HG02759 (cell line): ENCODE data around the gene ID2.

Source experiments
- ATAC-seq: cut with Tn5 transposase; IDR thresholded peaks from one replicate; pipeline ENCODE4 v1.9.1; 2021; ENCODE audit warnings: mild to moderate bottlenecking, moderate library complexity; ENCODE audit not compliant: unreplicated experiment

Gene ID2

DNA sequence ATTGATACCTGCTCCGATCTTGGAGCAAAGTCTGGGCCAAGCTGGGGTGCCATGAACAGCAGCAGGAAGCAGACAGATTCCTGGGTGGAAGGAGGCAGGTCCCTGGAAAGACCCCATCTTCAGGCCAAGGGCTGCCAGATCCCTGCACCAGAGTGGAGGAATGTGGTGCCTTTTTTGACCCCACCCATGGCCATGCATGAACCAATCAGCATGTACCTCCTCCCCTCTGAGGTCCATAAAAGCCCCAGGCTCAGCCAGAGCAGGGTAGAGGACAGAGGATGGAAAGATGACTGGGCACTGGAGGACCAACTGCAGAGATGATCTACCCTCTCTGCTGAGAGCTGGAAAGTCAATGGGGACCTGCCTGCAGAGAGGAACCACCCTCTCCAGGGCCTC lies 34.4 kb upstream of the ID2 start:
- no peak for ATAC-seq

DNA sequence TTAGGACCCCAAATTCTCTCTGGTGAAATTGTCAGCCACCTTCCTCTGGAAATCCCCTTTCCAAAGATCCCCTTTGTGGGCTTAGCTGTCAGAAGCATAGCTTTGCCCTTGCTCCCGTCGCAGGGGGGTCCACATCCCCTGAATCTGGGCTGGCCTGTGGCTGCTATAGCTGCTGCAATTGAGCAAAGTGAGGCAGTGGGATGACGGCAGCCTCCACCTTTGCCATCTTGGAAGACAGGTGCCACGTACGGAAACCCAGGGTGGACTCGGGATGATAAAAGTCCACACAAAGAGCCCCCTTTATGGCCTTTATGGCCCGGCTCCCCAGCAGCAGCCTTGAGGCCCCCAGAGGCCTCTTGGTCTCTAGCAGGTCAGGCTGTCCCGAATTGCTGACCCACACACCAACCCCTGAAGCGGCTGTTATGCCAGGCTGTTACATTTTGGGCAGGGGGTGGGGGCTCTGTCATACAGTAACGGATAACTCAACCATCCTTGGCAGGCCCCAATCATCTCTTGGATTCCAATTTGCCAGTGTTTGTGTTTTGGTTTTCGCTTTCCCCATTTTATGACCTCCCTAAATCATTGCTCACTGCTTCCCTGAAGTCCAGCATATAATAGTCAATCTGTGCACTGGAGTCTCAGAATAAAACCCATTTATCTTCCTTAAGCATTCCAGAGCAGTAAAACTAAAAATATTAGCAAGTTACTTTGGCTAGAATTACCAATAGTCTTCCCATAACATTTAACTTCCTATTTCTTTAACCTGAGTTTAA lies 33.2 kb upstream of the ID2 start:
- ATAC-seq: no peak

DNA sequence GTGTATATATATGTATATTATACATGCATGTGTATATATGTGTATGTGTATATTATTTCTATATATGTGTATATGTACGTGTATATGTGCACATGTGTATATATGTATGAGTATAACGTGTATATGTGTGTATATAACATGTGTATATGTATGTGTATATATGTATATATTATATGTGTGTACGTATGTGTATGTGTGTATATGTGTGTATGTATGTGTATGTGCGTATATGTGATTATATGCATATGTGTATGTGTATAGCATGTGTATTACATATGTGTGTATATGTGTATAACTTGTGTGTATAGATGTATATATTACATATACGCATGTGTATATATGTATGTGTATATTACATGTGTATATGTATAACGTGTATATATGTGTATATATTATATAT lies 32.1 kb upstream of the ID2 start:
- ATAC-seq: no peak

DNA sequence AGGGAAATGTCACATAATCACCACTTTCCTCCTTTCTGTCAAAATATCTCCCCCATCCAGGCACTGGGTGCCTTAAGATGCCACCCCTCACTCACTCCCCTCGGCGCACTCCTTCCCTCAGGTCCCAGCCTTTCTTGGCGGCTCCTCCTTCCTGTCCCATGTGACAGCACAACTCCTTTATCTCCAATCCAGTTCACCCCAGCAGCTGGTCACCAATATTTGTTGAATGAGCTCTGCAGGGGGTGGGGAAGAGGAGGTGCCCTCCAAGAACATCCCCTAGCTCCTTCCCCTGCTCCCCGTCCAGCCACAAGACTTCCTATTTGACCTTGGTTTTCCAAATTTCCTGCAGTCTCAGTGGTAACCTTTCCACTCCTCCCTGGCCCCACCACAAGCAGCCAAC lies 31.6 kb upstream of the ID2 start:
- no peak for ATAC-seq

DNA sequence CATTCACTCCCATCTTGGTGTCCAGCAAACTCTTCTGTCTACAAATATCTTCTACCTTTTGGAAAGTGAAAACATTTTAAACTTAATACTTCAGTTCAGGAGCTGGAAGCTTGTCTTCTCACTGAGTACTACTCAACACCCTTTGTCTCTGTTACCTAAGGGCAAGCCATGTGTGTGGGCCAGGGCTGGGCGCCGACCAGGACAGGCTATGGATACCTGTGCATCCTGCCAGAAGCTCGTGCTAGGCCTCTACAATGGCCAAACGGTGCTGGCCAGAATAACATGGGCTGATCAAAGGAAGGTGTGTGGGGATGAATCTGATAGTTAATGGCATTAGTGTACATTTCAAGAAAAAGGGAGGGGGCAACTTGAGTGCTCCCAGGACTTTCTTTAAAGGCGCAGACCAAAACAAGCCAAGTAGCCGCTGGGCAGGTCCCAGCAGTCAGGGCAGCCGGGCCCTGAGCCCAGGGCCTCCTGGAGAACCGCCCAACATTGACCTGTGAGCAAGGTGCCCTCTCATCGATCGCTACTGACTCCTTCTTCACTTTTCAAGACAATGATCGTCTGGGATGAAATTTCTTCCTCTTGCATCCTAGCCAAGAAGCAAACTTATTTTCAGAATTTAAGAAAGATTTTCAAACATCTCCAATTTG lies 29.0 kb upstream of the ID2 start:
- ATAC-seq: no peak

DNA sequence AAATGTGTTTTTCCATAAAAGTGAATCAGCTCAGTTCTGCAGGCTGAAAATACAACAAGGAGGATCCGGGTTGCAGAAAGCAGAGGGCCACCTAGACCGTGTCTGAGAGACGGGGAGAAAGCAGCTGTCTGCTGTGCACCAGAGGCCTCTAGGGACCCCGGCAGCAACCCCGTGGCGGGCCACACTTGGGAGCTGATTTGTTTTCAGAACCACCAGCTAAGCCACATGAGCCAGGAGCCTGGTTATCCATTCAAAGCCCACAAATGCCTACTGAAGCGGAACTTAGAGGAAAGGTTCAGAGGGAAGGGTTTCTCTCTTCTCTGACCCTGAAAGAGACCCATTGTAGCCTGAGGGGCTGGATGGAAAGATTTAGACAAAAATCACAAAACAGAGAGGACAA lies 28.4 kb upstream of the ID2 start:
- no peak for ATAC-seq

DNA sequence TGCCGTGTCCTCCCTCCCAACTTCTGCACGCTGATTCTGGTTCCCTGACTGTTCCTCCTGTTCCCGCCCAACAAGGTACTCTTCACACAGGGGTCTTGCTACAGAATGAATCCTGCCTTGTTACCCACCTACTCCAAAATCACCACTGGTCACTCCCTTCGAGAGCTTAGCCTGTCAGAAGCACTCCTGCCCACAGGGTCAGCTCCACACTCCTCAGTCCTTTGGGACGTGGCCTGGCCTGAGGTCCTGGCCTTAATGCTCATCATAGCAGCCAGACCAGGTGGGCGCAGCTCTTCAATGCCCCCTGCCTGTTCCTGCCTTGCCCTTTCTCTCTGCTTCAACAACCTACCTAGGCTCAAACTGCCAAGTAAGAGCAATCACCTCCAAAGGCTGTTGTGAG lies 27.8 kb upstream of the ID2 start:
- no peak for ATAC-seq

DNA sequence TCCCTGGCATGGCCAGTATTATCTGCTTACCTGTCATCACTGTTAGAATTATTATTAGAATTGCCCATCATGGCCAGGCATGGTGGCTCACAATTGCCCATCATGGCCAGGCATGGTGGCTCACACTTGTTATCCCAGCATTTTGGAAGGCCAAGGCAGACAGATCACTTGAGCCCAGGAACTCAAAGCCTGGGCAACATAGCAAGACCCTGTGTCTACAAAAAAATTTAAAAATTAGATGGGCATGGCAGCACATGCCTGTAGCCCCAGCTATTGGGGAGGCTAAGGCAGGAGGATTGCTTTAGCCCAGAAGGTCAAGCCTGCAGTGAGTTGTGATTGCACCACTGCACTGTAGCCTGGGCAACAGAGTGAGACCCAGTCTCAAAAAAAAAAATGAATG lies 27.4 kb upstream of the ID2 start:
- ATAC-seq: no peak

DNA sequence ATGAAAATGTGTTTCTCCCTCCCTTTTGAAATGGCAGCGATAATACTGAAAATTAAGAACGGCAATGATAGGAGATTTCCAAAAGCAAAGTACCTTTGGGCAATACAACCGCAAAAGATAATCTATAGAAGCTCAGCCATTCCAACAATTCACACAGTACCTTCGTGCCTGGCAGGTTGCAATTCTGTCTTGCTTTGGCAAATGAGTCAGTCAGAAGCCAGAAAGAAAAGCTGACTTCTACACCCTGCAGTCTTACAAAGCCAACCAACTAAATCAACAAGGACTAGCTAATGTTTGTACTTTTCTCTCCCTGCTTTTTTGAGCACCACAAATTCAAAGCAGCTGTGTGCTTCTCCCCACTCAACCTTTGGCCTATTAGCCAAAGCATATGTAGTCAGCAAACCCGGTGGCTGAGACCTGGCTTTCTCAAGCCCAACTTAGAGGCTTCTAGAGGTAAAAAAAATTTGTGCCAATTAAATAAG lies 25.7 kb upstream of the ID2 start:
- ATAC-seq: no peak

DNA sequence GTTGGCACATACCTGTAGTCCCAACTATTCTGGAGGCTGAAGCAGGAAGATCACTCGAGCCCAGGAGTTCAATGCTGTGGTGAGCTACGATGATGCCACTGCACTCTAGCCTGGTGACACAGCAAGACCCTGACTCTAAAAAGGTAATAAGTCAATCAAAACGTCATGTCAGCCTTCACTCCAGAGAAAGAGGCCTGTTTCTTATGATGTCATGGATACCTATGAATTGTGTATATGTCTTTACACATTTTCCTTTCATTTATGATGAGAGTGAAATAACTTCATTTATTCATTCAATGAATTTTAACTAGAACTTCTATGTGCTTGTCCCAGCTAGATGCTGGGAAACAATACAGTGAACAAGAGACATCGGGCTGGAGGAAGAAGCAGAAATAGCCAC lies 25.0 kb upstream of the ID2 start:
- ATAC-seq: no peak

DNA sequence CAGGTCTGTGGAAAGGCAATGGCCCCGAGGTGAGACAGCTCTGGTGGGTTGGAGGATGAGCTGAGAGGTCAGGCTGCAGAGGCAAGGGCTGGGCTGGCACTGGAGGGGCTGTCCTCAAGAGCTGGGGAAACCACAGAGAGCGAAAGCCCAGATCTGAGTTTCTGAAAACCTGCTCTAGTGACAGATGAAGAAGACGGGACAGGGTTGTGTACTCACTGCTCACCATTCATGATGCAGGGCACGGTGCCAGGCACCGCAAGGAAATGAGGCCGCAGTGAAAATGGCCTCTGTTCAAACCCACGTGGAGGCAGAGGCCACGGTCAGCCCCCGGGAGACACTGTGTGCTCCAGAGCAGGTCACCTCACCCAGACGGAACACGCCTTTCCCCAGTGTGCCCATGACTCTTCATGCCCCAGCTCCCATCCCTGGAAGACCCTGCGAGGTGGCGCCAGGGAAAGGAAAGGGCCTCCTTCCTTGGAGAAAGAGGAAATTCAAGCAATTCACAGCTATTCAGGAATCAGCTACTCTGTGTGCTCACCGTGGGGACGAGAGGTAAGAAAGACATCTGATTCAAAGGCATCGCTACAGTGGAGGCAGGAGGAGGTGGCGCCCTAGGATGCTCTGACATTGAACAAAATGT lies 24.3 kb upstream of the ID2 start:
- peak; percentile 69 for ATAC-seq

DNA sequence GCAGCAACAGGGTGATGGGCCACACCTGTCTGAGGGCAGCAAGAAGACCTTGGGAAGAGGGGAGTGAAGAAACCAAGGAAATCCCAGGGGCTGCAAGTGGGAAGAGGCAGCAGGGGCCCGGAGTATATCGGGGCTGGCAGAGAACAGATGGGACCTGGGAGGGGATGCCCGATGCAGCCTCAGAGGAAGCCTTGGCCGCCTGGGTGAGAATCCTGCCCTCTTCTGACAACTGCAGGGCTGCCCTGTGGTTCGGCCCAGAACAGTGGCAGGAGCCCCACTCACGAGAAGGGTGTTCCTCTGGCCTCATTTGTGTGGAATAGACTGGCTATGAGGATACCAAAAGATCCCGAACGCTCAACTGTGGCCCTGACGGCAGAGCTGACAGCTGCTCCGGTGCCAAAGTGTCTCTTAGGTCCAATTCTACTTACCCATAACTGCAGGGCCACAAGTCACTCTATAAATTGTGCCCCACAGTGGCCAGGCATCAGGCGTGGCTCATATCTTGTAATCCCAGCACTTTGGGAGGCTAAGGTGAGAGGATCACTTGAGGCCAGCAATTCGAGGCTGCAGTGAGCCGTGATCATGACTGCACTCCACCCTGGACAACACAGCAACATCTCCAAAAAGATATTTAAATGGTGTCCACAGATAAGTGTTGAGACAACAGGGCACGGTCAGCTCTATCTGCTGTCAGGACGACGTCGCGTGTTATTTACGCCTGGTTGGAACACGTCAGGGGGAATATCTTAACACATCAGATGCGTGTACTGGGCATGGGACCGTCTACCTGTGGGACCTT lies 23.6 kb upstream of the ID2 start:
- no peak for ATAC-seq

DNA sequence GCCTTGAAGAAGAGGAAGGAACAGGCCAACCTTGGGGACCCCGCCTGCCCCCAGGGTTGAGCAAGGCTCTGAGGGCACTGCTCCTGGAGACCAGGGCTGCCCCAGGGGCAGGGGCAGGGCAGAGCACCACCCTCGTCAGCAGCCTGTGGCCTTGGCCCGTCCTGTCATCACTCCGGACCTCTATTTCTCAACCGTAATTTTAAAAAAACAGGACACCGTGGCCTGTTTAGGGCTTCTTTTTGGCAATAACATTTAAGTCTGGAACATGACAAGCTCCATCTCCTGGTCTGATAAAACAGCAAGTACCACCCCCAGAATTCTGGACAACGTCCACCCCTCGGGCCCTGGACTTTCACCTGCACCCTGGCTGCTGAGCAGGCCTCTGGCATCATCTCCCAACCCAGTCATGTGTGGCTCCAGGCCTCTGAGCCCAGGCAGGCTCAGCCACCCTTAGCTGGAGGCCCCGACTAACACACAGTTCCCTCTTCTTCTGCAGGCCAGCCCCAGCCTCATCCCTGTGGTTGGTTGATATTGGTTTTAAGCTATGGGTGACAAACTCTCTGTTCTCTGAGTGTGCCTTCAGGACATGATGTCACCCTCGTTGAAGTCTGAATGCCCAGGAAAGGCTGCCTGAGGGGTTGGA lies 22.6 kb upstream of the ID2 start:
- no peak for ATAC-seq

DNA sequence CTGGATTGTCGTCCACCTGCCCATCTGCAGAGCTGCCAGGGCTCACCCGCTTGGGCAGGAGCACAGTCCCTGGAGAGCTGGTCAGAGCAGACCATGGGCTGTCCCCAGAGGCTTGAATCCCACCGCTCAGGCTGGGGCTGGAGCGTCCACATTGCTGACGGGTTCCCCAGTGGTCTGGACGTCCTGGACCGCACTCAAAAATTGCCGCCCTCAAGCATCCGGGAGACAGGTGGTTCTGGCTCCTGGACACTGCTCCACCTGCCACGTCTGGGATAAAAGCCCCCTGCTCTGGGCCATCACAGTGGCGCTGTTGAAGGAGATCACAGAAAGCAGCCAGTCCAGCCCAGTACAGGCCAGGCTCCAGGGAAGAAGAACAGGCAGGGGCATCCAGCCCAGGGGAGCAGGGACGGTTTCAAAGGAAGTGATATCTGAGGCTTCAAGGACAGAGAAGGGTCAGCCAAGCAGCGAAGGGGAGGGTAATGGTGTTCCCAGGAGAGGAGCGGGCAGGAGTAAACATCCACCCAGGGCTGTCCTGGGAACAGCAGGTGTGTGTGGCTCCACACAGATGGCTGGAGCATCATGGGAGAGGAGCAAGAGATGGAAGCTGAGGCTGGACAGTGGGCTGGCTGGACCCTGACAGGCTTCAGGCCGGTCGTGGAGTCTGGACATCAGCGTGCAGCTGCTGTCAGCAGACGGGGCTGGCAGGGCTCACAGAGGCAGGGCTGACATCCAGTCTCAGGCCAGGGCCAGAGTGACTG lies 21.9 kb upstream of the ID2 start:
- no peak for ATAC-seq

DNA sequence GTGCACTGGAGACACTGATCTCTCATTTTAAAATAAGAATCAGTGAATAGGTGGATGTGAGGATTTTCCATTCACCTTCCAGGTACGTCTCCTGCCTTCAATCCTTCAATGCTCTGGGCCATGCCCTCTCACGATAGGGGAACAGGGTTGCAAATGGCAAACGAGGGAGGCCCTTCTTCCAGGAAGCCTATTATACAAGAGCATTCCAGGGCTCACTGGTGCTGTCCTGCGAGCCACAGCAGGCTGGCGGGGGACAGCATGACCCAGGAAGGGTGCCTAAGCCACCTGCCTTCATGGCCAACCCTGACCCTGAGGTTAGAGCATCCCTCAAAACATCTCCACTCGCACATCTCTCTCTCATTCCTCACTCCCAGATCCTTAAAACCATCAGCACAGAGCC lies 20.6 kb upstream of the ID2 start:
- ATAC-seq: no peak

DNA sequence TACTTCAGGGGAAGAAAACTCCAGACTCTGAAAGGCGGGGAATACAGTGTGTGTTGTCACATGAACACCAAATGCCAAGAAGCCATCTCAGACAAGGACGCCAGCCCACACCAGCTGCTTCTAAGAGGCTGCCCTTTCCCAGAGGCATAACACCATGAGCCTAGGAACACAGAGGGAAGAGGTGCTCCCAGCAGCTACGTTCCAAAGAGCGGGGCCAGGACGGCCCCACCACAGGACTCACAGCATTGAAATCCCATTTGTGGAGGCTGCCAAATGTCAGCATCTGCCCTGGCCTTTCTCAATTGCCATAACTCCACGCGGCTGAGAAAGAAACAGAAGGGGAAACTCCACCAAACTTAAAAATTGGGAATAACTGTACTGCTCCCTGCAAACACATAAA lies 20.1 kb upstream of the ID2 start:
- no peak for ATAC-seq

DNA sequence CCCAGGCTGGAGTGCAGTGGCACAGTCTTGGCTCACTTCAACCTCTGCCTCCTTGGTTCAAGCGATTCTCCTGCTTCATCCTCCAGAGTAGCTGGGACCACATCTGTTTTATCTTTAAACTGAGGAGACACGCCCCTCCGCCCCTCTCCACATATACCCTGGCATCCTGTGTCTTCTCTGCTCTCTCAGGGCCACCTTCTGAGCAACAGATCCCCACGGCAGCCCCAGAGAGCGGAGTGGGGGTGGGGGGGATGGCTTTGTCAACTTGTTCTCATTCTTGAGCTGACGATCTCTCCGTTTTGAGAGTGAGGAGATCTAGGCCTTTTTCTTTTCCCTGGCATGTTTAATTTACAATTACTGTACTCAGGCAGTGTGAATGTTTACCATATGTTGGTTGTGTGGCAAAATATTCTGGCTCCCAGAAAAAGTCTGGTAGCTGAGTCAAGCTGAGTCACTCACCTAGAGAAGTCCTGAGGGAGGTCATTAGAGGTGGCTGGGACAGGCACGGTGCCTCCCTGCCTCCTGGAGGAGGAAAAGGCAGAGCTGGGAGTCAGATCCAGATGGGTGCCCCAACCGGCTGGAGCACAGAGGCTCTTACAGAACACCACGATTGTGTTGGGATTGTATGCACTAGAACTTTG lies 19.5 kb upstream of the ID2 start:
- ATAC-seq: no peak

DNA sequence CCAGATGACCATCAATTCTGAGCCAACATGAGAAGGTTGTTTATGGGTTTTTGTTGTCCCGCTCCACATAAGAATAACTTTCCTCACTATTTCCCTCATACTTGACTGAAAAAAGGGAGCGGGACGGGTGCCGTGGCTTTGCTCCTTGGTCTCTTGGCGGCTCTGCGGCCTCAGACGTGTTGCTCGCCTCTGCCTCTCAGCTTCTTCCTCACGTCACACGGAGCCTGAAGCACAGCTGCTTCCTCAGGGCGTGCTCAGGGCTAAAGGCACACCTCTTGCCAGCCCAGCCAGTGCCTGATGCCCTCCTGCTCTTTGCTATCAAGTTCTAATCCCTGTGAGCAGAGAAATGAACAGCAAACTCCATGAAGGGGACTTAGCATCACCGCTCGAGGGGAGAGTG lies 17.9 kb upstream of the ID2 start:
- ATAC-seq: no peak

DNA sequence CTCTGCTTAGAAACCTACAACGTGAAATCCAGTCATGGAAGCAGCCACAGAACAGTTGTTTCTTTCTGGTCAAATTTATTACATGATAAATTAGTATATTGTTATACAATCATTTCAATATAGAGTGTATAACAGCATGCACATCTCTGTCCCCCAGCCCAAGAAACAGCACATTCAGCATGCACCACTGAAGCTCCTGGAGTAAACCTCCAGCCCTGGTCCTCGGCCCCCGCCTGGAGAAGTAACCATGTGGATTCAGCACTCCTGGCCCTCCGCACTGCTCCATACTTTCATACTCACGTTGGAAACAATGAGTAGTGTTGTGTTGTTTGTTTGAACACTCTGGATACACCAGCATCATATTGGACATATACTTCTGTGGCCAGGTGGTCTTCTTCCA lies 15.3 kb upstream of the ID2 start:
- no peak for ATAC-seq
